ENCODE results near the gene TMEM18. TPM values are rescaled to one million over a fixed set of nuclear protein-coding genes. Genes with fewer than 3 reads are reported as not detected.

The TMEM18 gene
- total and polyA plus RNA-seq, 2 experiments from 2014 or later = 15.0 to 41.9 TPM

DNA sequence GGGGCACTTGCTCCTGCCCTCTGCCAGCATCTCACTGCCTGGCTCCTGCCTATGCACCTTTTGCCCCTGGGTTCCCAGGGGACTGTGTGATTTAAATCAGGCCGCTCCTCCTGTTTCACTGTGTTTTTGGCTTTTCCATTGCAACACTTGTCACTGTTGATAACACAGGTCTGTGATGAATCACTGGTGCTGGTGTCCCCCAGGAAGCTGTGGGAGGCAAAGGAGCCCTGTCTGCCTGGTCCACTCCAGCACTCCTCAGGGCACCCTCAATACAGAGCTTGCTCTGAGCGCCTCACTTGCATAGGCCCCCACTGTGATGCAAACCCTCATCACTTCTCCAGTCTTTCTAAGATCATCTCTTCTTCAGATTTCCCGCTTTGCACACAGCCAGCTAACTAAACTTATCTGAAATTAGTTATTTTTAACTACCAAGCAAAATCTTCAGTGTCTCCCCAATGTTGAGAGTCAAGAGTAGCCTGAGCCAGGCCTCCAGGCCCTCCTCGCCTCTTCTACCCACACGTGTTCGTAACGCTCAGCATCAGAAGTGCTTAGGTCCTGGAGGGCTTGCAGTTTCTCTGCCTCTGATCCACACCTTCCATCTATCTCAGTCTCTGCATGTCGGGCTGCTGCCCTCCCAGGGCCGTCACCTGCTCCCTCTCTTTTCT is 2.8 kb downstream of the TMEM18 start:
- H3K27ac Mint-ChIP-seq = no peak overlapping the region; the same call in 1 of the 2 replicates

DNA sequence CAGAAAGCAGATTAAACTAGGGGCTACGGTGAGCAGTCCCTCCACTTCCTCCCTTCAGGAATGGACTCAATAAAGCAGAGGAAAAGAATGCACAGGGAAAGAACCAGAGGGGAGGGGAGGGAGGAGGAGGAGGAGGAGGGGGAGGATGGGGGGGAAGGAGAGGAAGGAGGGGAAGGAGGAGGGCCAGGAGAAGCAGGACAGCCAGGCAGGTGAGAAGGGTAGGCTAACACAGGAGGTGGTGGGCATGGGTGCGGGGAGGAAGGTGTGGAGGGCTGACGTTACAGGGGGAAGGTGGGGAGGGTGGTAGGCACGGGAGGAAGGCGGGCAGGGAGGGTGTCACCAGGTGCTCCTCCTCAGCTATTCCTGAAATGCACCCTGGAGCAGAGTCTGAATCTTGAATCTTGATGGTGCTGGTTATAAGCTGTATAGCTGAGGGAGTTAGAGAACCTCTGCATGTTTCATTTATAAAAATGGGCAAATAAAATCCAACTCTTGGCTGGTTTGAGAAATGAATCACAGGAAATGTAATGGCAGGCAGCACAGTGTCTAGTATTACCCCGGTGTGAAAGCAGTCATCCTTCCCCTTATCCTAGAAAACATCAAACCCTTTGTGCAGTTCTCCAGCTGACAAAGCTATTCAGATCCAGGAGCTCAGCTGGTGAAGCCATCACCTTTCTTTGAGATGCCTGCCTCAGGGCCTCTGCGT is 3.4 kb downstream of the TMEM18 start:
- H2AFZ ChIP-seq = no peak overlapping the region
- H3K9me2 ChIP-seq (ENCODE audit: insufficient read depth) = no peaks in the 10 kb centered on the region
- H3F3A ChIP-seq (replicated peaks; ENCODE audit: low read depth) = 0 out of 2 replicates have a peak, but pooled peaks cover 3% of the 10 kb centered on the region
- peaks cover 11% of the 10 kb centered on the region for H3K4me1 ChIP-seq (ENCODE audit: insufficient read depth)
- no peak overlapping the region for H3K27ac ChIP-seq (ENCODE audit: low read depth)
- ATAC-seq = no peak
- no peaks in the 10 kb centered on the region for H3K9me3 Mint-ChIP-seq
- H3K27me3 ChIP-seq (ENCODE audit: insufficient read depth) = no peaks in the 10 kb centered on the region
- peaks cover 43% of the 10 kb centered on the region for H3K4me1 Mint-ChIP-seq
- H3K4me3 Mint-ChIP-seq = no peak overlapping the region
- H4K20me1 ChIP-seq (replicated peaks; ENCODE audit: insufficient read depth) = peaks cover 9% of the 10 kb centered on the region
- DNase-seq (ENCODE audit: low spot score) = no peak
- TF ChIP-seq ZNF331 (CRISPR knock-in tag; IDR thresholded peaks at IDR 0.05; ENCODE audit: low read depth) = no peak
- TF ChIP-seq, protein P1, sequence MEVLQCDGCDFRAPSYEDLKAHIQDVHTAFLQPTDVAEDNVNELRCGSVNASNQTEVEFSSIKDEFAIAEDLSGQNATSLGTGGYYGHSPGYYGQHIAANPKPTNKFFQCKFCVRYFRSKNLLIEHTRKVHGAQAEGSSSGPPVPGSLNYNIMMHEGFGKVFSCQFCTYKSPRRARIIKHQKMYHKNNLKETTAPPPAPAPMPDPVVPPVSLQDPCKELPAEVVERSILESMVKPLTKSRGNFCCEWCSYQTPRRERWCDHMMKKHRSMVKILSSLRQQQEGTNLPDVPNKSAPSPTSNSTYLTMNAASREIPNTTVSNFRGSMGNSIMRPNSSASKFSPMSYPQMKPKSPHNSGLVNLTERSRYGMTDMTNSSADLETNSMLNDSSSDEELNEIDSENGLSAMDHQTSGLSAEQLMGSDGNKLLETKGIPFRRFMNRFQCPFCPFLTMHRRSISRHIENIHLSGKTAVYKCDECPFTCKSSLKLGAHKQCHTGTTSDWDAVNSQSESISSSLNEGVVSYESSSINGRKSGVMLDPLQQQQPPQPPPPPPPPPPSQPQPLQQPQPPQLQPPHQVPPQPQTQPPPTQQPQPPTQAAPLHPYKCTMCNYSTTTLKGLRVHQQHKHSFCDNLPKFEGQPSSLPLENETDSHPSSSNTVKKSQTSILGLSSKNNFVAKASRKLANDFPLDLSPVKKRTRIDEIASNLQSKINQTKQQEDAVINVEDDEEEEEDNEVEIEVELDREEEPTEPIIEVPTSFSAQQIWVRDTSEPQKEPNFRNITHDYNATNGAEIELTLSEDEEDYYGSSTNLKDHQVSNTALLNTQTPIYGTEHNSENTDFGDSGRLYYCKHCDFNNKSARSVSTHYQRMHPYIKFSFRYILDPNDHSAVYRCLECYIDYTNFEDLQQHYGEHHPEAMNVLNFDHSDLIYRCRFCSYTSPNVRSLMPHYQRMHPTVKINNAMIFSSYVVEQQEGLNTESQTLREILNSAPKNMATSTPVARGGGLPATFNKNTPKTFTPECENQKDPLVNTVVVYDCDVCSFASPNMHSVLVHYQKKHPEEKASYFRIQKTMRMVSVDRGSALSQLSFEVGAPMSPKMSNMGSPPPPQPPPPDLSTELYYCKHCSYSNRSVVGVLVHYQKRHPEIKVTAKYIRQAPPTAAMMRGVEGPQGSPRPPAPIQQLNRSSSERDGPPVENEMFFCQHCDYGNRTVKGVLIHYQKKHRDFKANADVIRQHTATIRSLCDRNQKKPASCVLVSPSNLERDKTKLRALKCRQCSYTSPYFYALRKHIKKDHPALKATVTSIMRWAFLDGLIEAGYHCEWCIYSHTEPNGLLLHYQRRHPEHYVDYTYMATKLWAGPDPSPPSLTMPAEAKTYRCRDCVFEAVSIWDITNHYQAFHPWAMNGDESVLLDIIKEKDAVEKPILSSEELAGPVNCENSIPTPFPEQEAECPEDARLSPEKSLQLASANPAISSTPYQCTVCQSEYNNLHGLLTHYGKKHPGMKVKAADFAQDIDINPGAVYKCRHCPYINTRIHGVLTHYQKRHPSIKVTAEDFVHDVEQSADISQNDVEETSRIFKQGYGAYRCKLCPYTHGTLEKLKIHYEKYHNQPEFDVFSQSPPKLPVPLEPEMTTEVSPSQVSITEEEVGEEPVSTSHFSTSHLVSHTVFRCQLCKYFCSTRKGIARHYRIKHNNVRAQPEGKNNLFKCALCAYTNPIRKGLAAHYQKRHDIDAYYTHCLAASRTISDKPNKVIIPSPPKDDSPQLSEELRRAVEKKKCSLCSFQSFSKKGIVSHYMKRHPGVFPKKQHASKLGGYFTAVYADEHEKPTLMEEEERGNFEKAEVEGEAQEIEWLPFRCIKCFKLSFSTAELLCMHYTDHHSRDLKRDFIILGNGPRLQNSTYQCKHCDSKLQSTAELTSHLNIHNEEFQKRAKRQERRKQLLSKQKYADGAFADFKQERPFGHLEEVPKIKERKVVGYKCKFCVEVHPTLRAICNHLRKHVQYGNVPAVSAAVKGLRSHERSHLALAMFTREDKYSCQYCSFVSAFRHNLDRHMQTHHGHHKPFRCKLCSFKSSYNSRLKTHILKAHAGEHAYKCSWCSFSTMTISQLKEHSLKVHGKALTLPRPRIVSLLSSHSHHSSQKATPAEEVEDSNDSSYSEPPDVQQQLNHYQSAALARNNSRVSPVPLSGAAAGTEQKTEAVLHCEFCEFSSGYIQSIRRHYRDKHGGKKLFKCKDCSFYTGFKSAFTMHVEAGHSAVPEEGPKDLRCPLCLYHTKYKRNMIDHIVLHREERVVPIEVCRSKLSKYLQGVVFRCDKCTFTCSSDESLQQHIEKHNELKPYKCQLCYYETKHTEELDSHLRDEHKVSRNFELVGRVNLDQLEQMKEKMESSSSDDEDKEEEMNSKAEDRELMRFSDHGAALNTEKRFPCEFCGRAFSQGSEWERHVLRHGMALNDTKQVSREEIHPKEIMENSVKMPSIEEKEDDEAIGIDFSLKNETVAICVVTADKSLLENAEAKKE (CRISPR knock-in tag; IDR thresholded peaks at IDR 0.05) = no peak
- TF ChIP-seq POLR2AphosphoS5 (IDR thresholded peaks at IDR 0.05; ENCODE audit: low read depth) = no peak
- TF ChIP-seq, protein P2, sequence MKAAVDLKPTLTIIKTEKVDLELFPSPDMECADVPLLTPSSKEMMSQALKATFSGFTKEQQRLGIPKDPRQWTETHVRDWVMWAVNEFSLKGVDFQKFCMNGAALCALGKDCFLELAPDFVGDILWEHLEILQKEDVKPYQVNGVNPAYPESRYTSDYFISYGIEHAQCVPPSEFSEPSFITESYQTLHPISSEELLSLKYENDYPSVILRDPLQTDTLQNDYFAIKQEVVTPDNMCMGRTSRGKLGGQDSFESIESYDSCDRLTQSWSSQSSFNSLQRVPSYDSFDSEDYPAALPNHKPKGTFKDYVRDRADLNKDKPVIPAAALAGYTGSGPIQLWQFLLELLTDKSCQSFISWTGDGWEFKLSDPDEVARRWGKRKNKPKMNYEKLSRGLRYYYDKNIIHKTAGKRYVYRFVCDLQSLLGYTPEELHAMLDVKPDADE (IDR thresholded peaks at IDR 0.05) = no peak
- TF ChIP-seq, protein P3, sequence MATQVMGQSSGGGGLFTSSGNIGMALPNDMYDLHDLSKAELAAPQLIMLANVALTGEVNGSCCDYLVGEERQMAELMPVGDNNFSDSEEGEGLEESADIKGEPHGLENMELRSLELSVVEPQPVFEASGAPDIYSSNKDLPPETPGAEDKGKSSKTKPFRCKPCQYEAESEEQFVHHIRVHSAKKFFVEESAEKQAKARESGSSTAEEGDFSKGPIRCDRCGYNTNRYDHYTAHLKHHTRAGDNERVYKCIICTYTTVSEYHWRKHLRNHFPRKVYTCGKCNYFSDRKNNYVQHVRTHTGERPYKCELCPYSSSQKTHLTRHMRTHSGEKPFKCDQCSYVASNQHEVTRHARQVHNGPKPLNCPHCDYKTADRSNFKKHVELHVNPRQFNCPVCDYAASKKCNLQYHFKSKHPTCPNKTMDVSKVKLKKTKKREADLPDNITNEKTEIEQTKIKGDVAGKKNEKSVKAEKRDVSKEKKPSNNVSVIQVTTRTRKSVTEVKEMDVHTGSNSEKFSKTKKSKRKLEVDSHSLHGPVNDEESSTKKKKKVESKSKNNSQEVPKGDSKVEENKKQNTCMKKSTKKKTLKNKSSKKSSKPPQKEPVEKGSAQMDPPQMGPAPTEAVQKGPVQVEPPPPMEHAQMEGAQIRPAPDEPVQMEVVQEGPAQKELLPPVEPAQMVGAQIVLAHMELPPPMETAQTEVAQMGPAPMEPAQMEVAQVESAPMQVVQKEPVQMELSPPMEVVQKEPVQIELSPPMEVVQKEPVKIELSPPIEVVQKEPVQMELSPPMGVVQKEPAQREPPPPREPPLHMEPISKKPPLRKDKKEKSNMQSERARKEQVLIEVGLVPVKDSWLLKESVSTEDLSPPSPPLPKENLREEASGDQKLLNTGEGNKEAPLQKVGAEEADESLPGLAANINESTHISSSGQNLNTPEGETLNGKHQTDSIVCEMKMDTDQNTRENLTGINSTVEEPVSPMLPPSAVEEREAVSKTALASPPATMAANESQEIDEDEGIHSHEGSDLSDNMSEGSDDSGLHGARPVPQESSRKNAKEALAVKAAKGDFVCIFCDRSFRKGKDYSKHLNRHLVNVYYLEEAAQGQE (IDR thresholded peaks at IDR 0.05; ENCODE audit: unreplicated experiment) = no peak
- TF ChIP-seq ZNF114 (CRISPR knock-in tag; IDR thresholded peaks at IDR 0.05) = no peak
- TF ChIP-seq EZH2 (IDR thresholded peaks at IDR 0.05; ENCODE audit: low read depth, unreplicated experiment) = no peak
- TF ChIP-seq EZH2phosphoT487 (IDR thresholded peaks at IDR 0.05; ENCODE audit: unreplicated experiment) = no peak
- H3K4me3 ChIP-seq = no peak overlapping the region
- H3K27me3 Mint-ChIP-seq (ENCODE audit: insufficient read depth, low read depth, poor library complexity) = peaks cover 9% of the 10 kb centered on the region
- no peak overlapping the region for H3K4me2 ChIP-seq
- H3K36me3 Mint-ChIP-seq (ENCODE audit: low read depth) = peaks cover 36% of the 10 kb centered on the region
- H3K79me2 ChIP-seq (replicated peaks; ENCODE audit: insufficient read depth) = peaks cover 38% of the 10 kb centered on the region
- H3K36me3 ChIP-seq (ENCODE audit: insufficient read depth) = no peaks in the 10 kb centered on the region; the same call in none of the 2 replicates
- peak overlapping the region; percentile 40; the same call in 1 of the 2 replicates for H3K27ac Mint-ChIP-seq

More for the DNA sequence above, 2.8 kb downstream of the TMEM18 start:
- Histone ChIP-seq H4K20me1 (replicated peaks; ENCODE audit: insufficient read depth) (peaks cover 9% of the 10 kb centered on the region), H3K36me3 (ENCODE audit: insufficient read depth) (no peaks in the 10 kb centered on the region; the same call in 1 of the 2 replicates), H3K27ac (ENCODE audit: low read depth) (no peak overlapping the region), H3K79me2 (replicated peaks; ENCODE audit: insufficient read depth) (peaks cover 38% of the 10 kb centered on the region), H3F3A (replicated peaks; ENCODE audit: low read depth) (0 out of 2 replicates have a peak, but pooled peaks cover 4% of the 10 kb centered on the region), H3K27me3 (ENCODE audit: insufficient read depth) (no peaks in the 10 kb centered on the region), H3K4me1 (ENCODE audit: insufficient read depth) (peaks cover 11% of the 10 kb centered on the region), H3K4me2 (no peak overlapping the region), H3K9me2 (ENCODE audit: insufficient read depth) (no peaks in the 10 kb centered on the region), H3K4me3 (no peak overlapping the region), H2AFZ (no peak overlapping the region)
- Mint-ChIP-seq H3K4me3 (peak overlapping the region; percentile 96; the same call in 1 of the 3 replicates), H3K4me1 (peaks cover 46% of the 10 kb centered on the region), H3K9me3 (no peaks in the 10 kb centered on the region), H3K36me3 (ENCODE audit: low read depth) (peaks cover 31% of the 10 kb centered on the region), H3K27me3 (ENCODE audit: insufficient read depth, low read depth, poor library complexity) (peaks cover 9% of the 10 kb centered on the region)
- DNase-seq (ENCODE audit: low spot score) = no peak
- no peak for ATAC-seq
- no peak for TF ChIP-seq ZNF114 (CRISPR knock-in tag; IDR thresholded peaks at IDR 0.05)
